Astrocyte (in vitro differentiated cells and primary cell): ENCODE results near the gene ZNF334. TPM values are rescaled to one million over a fixed set of nuclear protein-coding genes. Genes with fewer than 3 reads are reported as not detected.

Source experiments
- DNase-seq: peaks from one replicate; pipeline ENCODE4 v3.0.0-alpha.2; 2010; ENCODE audit warnings: low read depth
- FAIRE-seq: peaks from 2 replicates; lab custom pipeline; 2011; peaks lifted over from hg19 to GRCh38; lab: Jason Lieb, UNC
- H2AFZ ChIP-seq: 2 replicates; pipeline ENCODE4 v1.6.0; 2012; ENCODE audit warnings: low read depth, low read length, inconsistent platforms
- H3K27ac ChIP-seq: 2 replicates; pipeline ENCODE4 v1.5.1; 2011; ENCODE audit warnings: low read depth, low read length, inconsistent platforms
- H3K27me3 ChIP-seq: 2 replicates; pipeline ENCODE4 v1.6.0; 2011; ENCODE audit warnings: low read length, inconsistent platforms; ENCODE audit not compliant: insufficient read depth
- H3K36me3 ChIP-seq: 2 replicates; pipeline ENCODE4 v1.5.1; 2011; ENCODE audit warnings: low read length, inconsistent platforms; ENCODE audit not compliant: insufficient read depth
- H3K4me1 ChIP-seq: 2 replicates; pipeline ENCODE4 v1.5.1; 2011; ENCODE audit warnings: low read length, inconsistent platforms; ENCODE audit not compliant: insufficient read depth
- H3K4me2 ChIP-seq: 2 replicates; pipeline ENCODE4 v1.6.0; 2012; ENCODE audit warnings: low read length, inconsistent platforms
- H3K4me3 ChIP-seq: 2 replicates; pipeline ENCODE4 v1.5.1; 2011; ENCODE audit warnings: low read depth, mild to moderate bottlenecking, low read length, inconsistent platforms; ENCODE audit not compliant: insufficient read depth
- H3K79me2 ChIP-seq: 2 replicates; pipeline ENCODE4 v1.6.0; 2012; ENCODE audit warnings: mild to moderate bottlenecking, low read length, inconsistent platforms; ENCODE audit not compliant: insufficient read depth
- H3K9ac ChIP-seq: 2 replicates; pipeline ENCODE4 v1.6.0; 2012; ENCODE audit warnings: mild to moderate bottlenecking, low read length, inconsistent platforms
- H3K9me3 ChIP-seq: 2 replicates; pipeline ENCODE4 v1.5.1; 2012; ENCODE audit warnings: low read depth, mild to moderate bottlenecking, low read length, inconsistent platforms; ENCODE audit not compliant: insufficient read depth
- H4K20me1 ChIP-seq: 2 replicates; pipeline ENCODE4 v1.6.0; 2012; ENCODE audit warnings: low read length, inconsistent platforms; ENCODE audit not compliant: insufficient read depth
- H3K27ac Mint-ChIP-seq: one replicate; pipeline ENCODE4 v1.8.0; 2021; ENCODE audit warnings: mild to moderate bottlenecking, mixed read lengths; ENCODE audit not compliant: unreplicated experiment
- H3K27me3 Mint-ChIP-seq: one replicate; pipeline ENCODE4 v1.8.0; 2021; ENCODE audit warnings: low read depth, mixed read lengths; ENCODE audit not compliant: unreplicated experiment
- H3K36me3 Mint-ChIP-seq: one replicate; pipeline ENCODE4 v1.8.0; 2021; ENCODE audit warnings: low read depth, mixed read lengths; ENCODE audit not compliant: unreplicated experiment
- H3K4me1 Mint-ChIP-seq: one replicate; pipeline ENCODE4 v1.8.0; 2021; ENCODE audit warnings: low read depth, mixed read lengths; ENCODE audit not compliant: unreplicated experiment
- H3K4me3 Mint-ChIP-seq: one replicate; pipeline ENCODE4 v1.8.0; 2021; ENCODE audit warnings: mild to moderate bottlenecking, moderate library complexity, mixed read lengths; ENCODE audit not compliant: unreplicated experiment
- H3K9me3 Mint-ChIP-seq: one replicate; pipeline ENCODE4 v1.8.0; 2021; ENCODE audit warnings: mild to moderate bottlenecking, mixed read lengths; ENCODE audit not compliant: unreplicated experiment
- CTCF ChIP-seq: IDR thresholded peaks from 2 replicates; pipeline ENCODE4 v1.5.1; 2011; ENCODE audit warnings: low read depth, mild to moderate bottlenecking, inconsistent platforms, low read length, moderate library complexity; ENCODE audit not compliant: insufficient read depth
- EZH2 ChIP-seq: IDR thresholded peaks from 2 replicates; pipeline ENCODE4 v1.6.1; 2012; ENCODE audit warnings: mild to moderate bottlenecking, low read length, inconsistent platforms; ENCODE audit not compliant: insufficient read depth
- total RNA-seq: library from RNA; stranded (reverse); gene quantifications from 2 replicates; pipeline ENCODE4 v1.2.1, GENCODE V29; 2021

ZNF334 gene
- total RNA-seq, 1 donor from 2014 or later: 9.3 TPM

DNA sequence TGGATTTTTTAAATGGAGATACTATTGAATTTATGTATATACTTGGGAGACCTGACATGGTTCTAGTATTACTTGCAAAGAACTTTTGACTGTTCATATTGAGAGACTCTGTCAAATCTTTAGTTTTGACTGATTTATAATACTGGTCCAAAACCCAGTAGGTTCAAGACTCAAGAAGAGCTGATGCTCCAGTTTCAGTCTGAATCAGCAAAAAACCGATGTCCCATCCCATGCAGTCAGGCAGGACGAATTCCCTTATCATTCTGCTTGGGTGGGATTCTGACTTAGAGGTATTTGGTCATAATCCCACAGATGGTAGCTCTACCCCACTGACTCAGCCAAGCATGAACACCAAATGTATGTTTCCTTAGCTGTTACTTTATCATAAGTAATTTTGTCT lies 29.5 kb downstream of the ZNF334 start:
- H3K27me3 Mint-ChIP-seq: no peaks in the 10 kb centered on the region
- peaks cover 8% of the 10 kb centered on the region for H3K9me3 Mint-ChIP-seq

GRCh38 chr20:46482864-46483263 lies 30.5 kb downstream of the ZNF334 start:
- Histone ChIP-seq H3K4me2 (no peak overlapping the region), H3K4me3 (no peak overlapping the region), H3K27ac (no peak overlapping the region), H4K20me1 (no peaks in the 10 kb centered on the region), H3K27me3 (no peaks in the 10 kb centered on the region), H3K9me3 (no peaks in the 10 kb centered on the region), H2AFZ (no peak overlapping the region), H3K79me2 (no peaks in the 10 kb centered on the region), H3K9ac (no peak overlapping the region), H3K4me1 (no peaks in the 10 kb centered on the region), H3K36me3 (no peaks in the 10 kb centered on the region)
- Mint-ChIP-seq H3K27ac (no peak overlapping the region), H3K36me3 (peaks cover 5% of the 10 kb centered on the region), H3K27me3 (no peaks in the 10 kb centered on the region), H3K9me3 (peaks cover 8% of the 10 kb centered on the region), H3K4me1 (no peaks in the 10 kb centered on the region), H3K4me3 (no peak overlapping the region)
- TF ChIP-seq EZH2: no peak
- no peak for TF ChIP-seq CTCF
- FAIRE-seq: no peak
- no peak for DNase-seq

More for the DNA sequence above, 29.5 kb downstream of the ZNF334 start:
- H3K4me1 ChIP-seq: no peaks in the 10 kb centered on the region
- no peaks in the 10 kb centered on the region for H3K4me1 Mint-ChIP-seq
- H3K27ac ChIP-seq: no peak overlapping the region
- DNase-seq (no peak), FAIRE-seq (no peak)
- no peak overlapping the region for H3K27ac Mint-ChIP-seq
- TF ChIP-seq CTCF (no peak), EZH2 (no peak)
- H3K27me3 ChIP-seq: no peaks in the 10 kb centered on the region
- H3K9ac ChIP-seq: no peak overlapping the region
- H3K36me3 ChIP-seq: no peaks in the 10 kb centered on the region
- no peaks in the 10 kb centered on the region for H3K9me3 ChIP-seq
- H3K36me3 Mint-ChIP-seq: peaks cover 5% of the 10 kb centered on the region
- H3K4me3 ChIP-seq: no peak overlapping the region
- no peaks in the 10 kb centered on the region for H3K79me2 ChIP-seq
- no peak overlapping the region for H2AFZ ChIP-seq
- H3K4me3 Mint-ChIP-seq: no peak overlapping the region
- H4K20me1 ChIP-seq: no peaks in the 10 kb centered on the region
- H3K4me2 ChIP-seq: no peak overlapping the region

DNA sequence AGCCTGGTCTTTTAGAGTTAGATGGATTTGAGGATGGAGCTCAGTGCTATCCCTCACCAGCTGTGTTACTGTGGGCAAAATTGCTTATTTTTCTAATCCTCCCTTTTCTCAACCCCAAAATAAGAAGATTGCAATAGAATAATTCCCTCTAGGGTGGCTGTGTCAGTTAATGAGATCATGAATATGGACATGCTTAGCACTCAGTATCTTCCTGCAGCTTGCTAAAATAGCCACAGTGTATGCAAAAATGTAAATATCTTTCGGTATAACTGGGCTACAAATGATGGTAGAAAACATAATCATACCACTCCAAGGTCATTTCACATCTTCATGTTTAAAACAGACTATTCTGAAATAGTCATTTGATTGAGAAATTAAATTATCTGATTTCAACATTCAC lies 35.7 kb downstream of the ZNF334 start:
- no peak overlapping the region for H3K4me3 ChIP-seq
- no peak overlapping the region for H3K9ac ChIP-seq
- no peak for TF ChIP-seq EZH2
- no peak for TF ChIP-seq CTCF
- H3K9me3 Mint-ChIP-seq: peaks cover 7% of the 10 kb centered on the region
- no peak for FAIRE-seq
- H2AFZ ChIP-seq: no peak overlapping the region
- no peaks in the 10 kb centered on the region for H3K4me1 Mint-ChIP-seq
- peaks cover 5% of the 10 kb centered on the region for H3K36me3 Mint-ChIP-seq
- H3K27ac ChIP-seq: no peak overlapping the region
- H3K4me1 ChIP-seq: no peaks in the 10 kb centered on the region
- no peaks in the 10 kb centered on the region for H4K20me1 ChIP-seq
- no peaks in the 10 kb centered on the region for H3K27me3 ChIP-seq
- H3K79me2 ChIP-seq: no peaks in the 10 kb centered on the region
- H3K36me3 ChIP-seq: no peaks in the 10 kb centered on the region
- H3K27me3 Mint-ChIP-seq: no peaks in the 10 kb centered on the region
- no peak overlapping the region for H3K27ac Mint-ChIP-seq
- H3K4me3 Mint-ChIP-seq: no peak overlapping the region
- no peak overlapping the region for H3K4me2 ChIP-seq
- H3K9me3 ChIP-seq: no peaks in the 10 kb centered on the region
- no peak for DNase-seq
